ENCODE data around the gene HAGH. TPM values are rescaled to one million over a fixed set of nuclear protein-coding genes. Genes with fewer than 3 reads are reported as not detected.

HAGH gene
- total RNA-seq, 2 experiments from 2014 or later = 51.3 to 51.8 TPM

DNA sequence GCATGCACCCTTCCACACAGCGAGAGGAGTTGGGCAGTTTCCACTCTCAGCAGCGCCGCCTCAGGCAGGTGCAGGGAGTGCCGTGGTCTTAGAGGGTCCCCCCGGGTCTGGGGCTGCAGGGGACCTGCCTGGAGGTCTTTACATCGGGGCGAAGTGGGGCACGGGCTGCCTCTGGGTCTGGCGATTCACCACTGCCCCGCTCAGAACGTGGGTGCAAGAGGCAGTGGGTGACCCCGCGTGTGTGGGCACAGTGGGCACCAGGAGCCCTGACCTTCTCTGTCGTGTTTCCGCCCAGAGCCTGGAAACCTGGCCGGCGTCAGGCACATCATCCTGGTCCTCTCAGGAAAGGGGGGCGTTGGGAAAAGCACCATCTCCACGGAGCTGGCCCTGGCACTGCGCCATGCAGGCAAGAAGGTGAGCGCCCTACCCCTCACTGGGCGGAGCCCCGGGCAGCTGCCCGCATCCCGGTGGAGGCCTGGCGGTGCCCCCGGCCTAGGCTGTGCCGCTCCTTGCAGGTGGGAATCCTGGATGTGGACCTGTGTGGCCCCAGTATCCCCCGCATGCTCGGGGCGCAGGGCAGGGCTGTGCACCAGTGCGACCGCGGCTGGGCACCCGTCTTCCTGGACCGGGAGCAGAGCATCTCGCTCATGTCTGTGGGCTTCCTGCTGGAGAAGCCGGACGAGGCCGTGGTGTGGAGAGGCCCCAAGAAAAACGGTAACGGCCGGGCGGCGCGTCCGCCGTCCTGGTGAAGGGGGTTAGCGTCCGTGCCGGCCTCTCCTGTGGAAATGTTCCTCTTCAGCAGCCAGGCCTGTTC, 40.2 kb downstream of the HAGH start:
- Mint-ChIP-seq H3K36me3 (ENCODE audit: low read depth) (peaks cover 10% of the 10 kb centered on the region), H3K27ac (no peak overlapping the region), H3K4me3 (no peak overlapping the region), H3K27me3 (no peaks in the 10 kb centered on the region), H3K4me1 (peaks cover 18% of the 10 kb centered on the region), H3K9me3 (no peaks in the 10 kb centered on the region)
- no peak for DNase-seq
- POLR2A ChIA-PET = no interaction called here
- CTCF ChIA-PET = no interaction called here

DNA sequence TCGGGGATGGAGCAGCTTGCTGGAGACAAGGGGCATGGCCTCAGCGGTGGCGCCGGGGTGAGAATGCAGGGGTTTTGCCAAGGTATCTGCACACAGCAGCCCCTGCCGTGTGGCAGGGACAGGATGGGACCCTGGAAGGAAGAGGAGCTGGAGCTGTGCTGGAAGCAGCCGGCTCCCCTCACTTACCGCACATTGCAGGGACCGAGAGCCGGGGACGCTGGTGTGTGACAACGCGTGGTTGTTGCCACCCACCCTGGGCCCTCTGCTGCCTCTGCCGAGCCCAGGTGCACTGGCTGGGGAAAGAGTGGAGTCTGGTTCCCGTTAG, 40.8 kb downstream of the HAGH start:
- no peak overlapping the region for H3K4me3 Mint-ChIP-seq
- peaks cover 22% of the 10 kb centered on the region for H3K4me1 Mint-ChIP-seq
- CTCF ChIA-PET = interaction anchor here (0.5 kb wide), 1 partner anchor 125 kb away, joined by 3 read pairs; no protein-coding TSS in a partner anchor
- DNase-seq = no peak
- POLR2A ChIA-PET = interaction anchor here (5.1 kb wide), 1 partner anchor 14 kb away, joined by 101 read pairs; the partner anchor contains the start of genes EME2, MRPS34 and NME3
- H3K27ac Mint-ChIP-seq = peak overlapping the region; percentile 3
- H3K36me3 Mint-ChIP-seq (ENCODE audit: low read depth) = peaks cover 10% of the 10 kb centered on the region
- H3K9me3 Mint-ChIP-seq = no peaks in the 10 kb centered on the region
- no peaks in the 10 kb centered on the region for H3K27me3 Mint-ChIP-seq

GRCh38 chr16:1784977-1785845, 41.4 kb downstream of the HAGH start:
- Mint-ChIP-seq H3K9me3 (no peaks in the 10 kb centered on the region), H3K27ac (peak overlapping the region; percentile 3), H3K36me3 (ENCODE audit: low read depth) (peaks cover 10% of the 10 kb centered on the region), H3K4me3 (peak overlapping the region; percentile 56), H3K27me3 (no peaks in the 10 kb centered on the region), H3K4me1 (peaks cover 22% of the 10 kb centered on the region)
- POLR2A ChIA-PET = interaction anchor here (0.6 to 5.1 kb wide), 3 partner anchors 13 to 311 kb away, joined by 3 to 101 read pairs (median 20); partner anchors contain the start of genes EME2, FAHD1, HAGH and MRPS34
- no peak for DNase-seq
- CTCF ChIA-PET = interaction anchor here (0.5 kb wide), 1 partner anchor 126 kb away, joined by 3 read pairs; no protein-coding TSS in a partner anchor

DNA sequence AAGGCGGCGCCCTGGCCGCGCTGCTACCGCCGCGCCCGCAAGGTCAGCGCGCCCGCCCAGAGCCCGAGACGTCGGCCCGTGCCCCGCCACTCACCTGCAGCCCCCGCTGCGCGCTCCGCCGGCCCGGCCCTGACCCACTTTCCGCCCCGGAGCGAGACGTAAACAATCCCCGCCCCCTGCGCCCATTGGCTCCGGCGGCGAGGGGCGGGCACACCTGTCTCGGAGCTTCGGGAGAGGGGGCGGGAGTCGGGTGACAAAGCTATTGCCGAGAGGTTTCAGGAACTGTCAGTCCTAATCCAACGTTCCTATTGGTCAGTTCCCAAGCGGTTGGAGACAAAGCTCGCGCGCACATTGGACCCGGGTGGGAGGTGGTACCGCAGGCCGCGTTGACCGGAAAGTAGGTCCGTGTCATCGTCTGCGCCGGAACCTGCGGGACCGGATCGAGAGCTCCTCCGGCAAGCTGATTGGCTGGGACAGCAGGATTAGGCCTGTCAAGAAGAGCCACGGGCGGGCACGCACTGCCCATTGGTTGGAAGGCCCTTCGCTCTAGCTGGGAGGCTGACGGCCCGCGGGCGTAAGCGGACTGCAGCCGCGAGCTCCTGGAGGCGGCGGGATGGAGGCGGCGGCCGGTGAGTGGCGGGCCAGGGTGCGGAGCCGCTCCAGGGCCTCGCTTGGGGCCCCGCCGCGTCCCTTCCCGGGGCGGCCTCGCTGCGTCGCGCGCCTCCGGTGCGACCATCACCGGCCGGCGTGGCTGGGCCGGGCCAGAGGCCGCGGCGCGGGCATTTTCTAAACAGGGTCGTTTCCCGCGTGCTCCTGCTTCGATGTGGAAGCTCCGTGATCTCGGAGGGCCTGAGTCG, 44.0 kb downstream of the HAGH start, which contains the start of the genes NUBP2 and SPSB3:
Gene NUBP2, plus strand, starts transcription at position 553 of the 857 bp plus-strand sequence. Its CDS starts 61 bp downstream, at position 614.
Gene SPSB3, minus strand, starts transcription at position 164 of the 857 bp plus-strand sequence. CDS start 1,088 bp downstream, outside the sequence.
- no peaks in the 10 kb centered on the region for H3K27me3 Mint-ChIP-seq
- H3K27ac Mint-ChIP-seq = peak within 1 kb of the TSS; percentile 77
- H3K36me3 Mint-ChIP-seq (ENCODE audit: low read depth) = peaks cover 6% of the 10 kb centered on the region
- DNase-seq = peak; percentile 99
- H3K4me3 Mint-ChIP-seq = peak within 1 kb of the TSS; percentile 91
- ChIA-PET POLR2A (interaction anchor here (0.5 to 5.1 kb wide), 28 partner anchors 9 to 755 kb away, joined by 3 to 101 read pairs (median 4); partner anchors contain the start of genes ECI1, EME2, FAHD1 and HAGH), CTCF (interaction anchor here (0.7 to 2.7 kb wide), 10 partner anchors 9 to 362 kb away, joined by 3 to 32 read pairs (median 4); partner anchors contain the start of genes EME2, FAHD1, MAPK8IP3 and MRPS34)
- no peaks in the 10 kb centered on the region for H3K9me3 Mint-ChIP-seq
- H3K4me1 Mint-ChIP-seq = peaks cover 22% of the 10 kb centered on the region

DNA sequence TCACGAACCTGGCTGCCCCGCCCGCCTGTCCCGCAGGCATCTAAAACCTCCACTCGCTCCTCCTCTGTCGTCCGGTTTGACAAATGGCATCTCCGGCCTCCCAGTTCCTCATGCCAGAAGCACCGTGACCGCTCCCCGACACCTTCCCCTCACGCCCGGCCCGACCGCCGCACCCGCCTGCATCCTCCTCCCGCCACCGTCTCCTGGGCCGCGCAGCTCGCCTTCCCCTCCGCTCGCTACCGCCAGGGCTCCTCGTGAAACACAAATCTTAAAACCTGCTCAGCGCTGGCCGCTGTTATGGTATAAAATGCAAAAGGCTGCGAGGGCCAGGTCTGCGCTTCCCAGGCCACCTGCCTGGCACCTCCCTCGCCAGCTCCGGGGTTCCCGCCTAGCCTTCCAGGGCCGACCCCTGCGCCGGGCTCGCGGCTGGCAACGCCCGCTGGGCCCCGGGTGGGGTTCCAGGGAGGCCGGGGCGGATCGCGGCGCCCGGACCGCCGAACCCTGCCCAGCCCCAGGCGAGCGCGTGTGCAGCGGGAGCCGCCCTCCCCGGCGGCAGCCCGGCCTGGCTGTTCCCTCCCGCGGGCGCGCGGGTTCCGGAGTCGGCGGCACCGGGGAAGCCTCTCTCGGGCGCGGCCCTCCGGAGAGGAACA, 44.7 kb downstream of the HAGH start:
- Mint-ChIP-seq H3K4me1 (peaks cover 22% of the 10 kb centered on the region), H3K4me3 (peak overlapping the region; percentile 91), H3K27ac (peak overlapping the region; percentile 76), H3K9me3 (no peaks in the 10 kb centered on the region), H3K36me3 (ENCODE audit: low read depth) (peaks cover 6% of the 10 kb centered on the region), H3K27me3 (no peaks in the 10 kb centered on the region)
- CTCF ChIA-PET = interaction anchor here (0.8 to 2.7 kb wide), 7 partner anchors 8 to 361 kb away, joined by 3 to 32 read pairs (median 4); partner anchors contain the start of genes EME2, FAHD1, MAPK8IP3 and MRPS34
- peak; percentile 38 for DNase-seq
- POLR2A ChIA-PET = interaction anchor here (0.7 to 5.1 kb wide), 20 partner anchors 9 to 678 kb away, joined by 3 to 101 read pairs (median 5); partner anchors contain the start of genes EME2, FAHD1, HAGH and IGFALS

GRCh38 chr16:1781254-1781653, 45.4 kb downstream of the HAGH start:
- H3K4me3 Mint-ChIP-seq = peak overlapping the region; percentile 84
- CTCF ChIA-PET = interaction anchor here (2.7 kb wide), 1 partner anchor 7 kb away, joined by 16 read pairs; no protein-coding TSS in a partner anchor
- H3K27ac Mint-ChIP-seq = peak overlapping the region; percentile 76
- H3K9me3 Mint-ChIP-seq = no peaks in the 10 kb centered on the region
- DNase-seq = no peak
- H3K4me1 Mint-ChIP-seq = peaks cover 22% of the 10 kb centered on the region
- POLR2A ChIA-PET = interaction anchor here (0.7 to 5.1 kb wide), 4 partner anchors 9 to 374 kb away, joined by 4 to 101 read pairs (median 8); partner anchors contain the start of genes EME2, MRPS34, NME3 and RPS2
- peaks cover 10% of the 10 kb centered on the region for H3K36me3 Mint-ChIP-seq (ENCODE audit: low read depth)
- H3K27me3 Mint-ChIP-seq = no peaks in the 10 kb centered on the region

- no peaks in the 10 kb centered on the region for H3K27me3 Mint-ChIP-seq
- peaks cover 22% of the 10 kb centered on the region for H3K4me1 Mint-ChIP-seq
- H3K27ac Mint-ChIP-seq = no peak overlapping the region
- ChIA-PET CTCF (no interaction called here), POLR2A (interaction anchor here (1.0 to 5.1 kb wide), 2 partner anchors 9 to 75 kb away, joined by 3 to 101 read pairs; partner anchors contain the start of genes EME2, MAPK8IP3, MRPS34 and NME3)
- DNase-seq = no peak
- no peak overlapping the region for H3K4me3 Mint-ChIP-seq
- no peaks in the 10 kb centered on the region for H3K9me3 Mint-ChIP-seq
- peaks cover 10% of the 10 kb centered on the region for H3K36me3 Mint-ChIP-seq (ENCODE audit: low read depth)
These were observed 46.0 kb downstream of the HAGH start for GRCh38 chr16:1780677-1781072.

- POLR2A ChIA-PET = interaction anchor here (0.6 to 1.0 kb wide), 2 partner anchors 74 to 185 kb away, joined by 3 read pairs; partner anchors contain the start of genes MAPK8IP3 and RPS2
- no peaks in the 10 kb centered on the region for H3K9me3 Mint-ChIP-seq
- CTCF ChIA-PET = no interaction called here
- peaks cover 20% of the 10 kb centered on the region for H3K4me1 Mint-ChIP-seq
- no peak overlapping the region for H3K27ac Mint-ChIP-seq
- H3K4me3 Mint-ChIP-seq = peak overlapping the region; percentile 24
- peaks cover 9% of the 10 kb centered on the region for H3K36me3 Mint-ChIP-seq (ENCODE audit: low read depth)
- DNase-seq = no peak
- H3K27me3 Mint-ChIP-seq = no peaks in the 10 kb centered on the region
These were observed 46.6 kb downstream of the HAGH start for GRCh38 chr16:1779741-1780676.

- Mint-ChIP-seq H3K4me1 (peaks cover 22% of the 10 kb centered on the region), H3K27ac (no peak overlapping the region), H3K27me3 (no peaks in the 10 kb centered on the region), H3K36me3 (ENCODE audit: low read depth) (peaks cover 8% of the 10 kb centered on the region), H3K9me3 (no peaks in the 10 kb centered on the region), H3K4me3 (peak overlapping the region; percentile 27)
- ChIA-PET CTCF (no interaction called here), POLR2A (no interaction called here)
- DNase-seq = no peak
These were observed 47.4 kb downstream of the HAGH start for GRCh38 chr16:1779234-1779701.

DNA sequence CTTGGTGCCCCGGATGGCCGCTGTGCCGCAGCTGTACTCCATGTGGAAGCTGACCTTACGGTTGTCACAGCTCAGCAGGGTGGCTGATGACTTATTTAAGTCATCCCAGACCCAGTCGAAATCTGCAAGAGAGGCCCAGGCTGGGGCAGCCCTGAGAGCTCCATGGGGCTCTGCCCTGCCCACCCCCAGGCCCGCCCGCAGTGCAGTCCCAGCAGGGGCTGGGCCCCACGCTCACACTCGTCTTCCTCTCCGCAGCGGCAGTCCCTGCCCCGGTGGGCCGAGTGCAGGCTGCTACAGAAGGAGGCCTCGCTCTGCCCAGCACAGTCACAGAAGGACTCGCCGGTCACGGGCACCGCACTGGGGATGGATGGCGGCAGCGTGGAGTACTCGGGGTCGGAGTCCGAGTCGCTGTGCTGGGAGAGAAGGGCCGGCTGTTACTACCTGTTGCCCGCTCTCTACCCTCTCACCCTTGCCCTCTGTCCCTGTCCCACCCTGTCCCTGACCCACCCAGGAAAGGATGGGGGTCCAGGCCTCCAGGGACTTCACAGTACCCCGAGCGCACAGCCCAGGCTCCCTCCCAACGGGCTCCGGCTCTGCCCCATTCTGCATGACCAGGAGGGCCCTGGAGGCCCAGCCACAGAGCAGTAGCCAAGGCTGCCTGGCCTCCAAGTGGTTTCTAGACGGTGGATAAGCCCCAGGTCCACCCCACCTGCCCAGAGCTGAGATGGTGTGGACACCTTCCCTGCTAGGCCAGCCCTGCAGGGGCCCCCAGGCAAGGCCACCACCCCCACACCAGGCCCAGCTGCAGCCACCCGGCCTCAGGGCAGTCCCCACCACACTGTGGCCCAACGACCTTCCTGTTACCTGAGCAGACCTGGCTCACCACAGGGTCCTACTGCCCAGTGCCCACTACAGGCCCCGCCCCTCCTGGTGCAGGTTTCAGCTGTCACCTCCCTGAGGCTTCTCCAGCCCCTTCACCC, 48.1 kb downstream of the HAGH start:
- peaks cover 20% of the 10 kb centered on the region for H3K4me1 Mint-ChIP-seq
- ChIA-PET POLR2A (no interaction called here), CTCF (no interaction called here)
- peak overlapping the region; percentile 27 for H3K4me3 Mint-ChIP-seq
- DNase-seq = no peak
- H3K27me3 Mint-ChIP-seq = no peaks in the 10 kb centered on the region
- no peak overlapping the region for H3K27ac Mint-ChIP-seq
- no peaks in the 10 kb centered on the region for H3K9me3 Mint-ChIP-seq
- peaks cover 8% of the 10 kb centered on the region for H3K36me3 Mint-ChIP-seq (ENCODE audit: low read depth)

Measured in activated CD4-positive, alpha-beta memory T cell treated with anti-CD3 and anti-CD28 coated beads, Interleukin-2, amount 10 ng/mL, durations not matched to agents 7 days and 5 days (primary cell).